Osteocyte (in vitro differentiated cells): Measurements from ENCODE around the gene MX1. TPM values are rescaled to one million over a fixed set of nuclear protein-coding genes. Genes with fewer than 3 reads are reported as not detected.
A peak's percentile ranks its signal among the peaks of the same experiment; 100 is the strongest.
"Not testable (repeated sequence)": the region's sequence is repeated elsewhere in the genome, so short reads cannot be mapped to it uniquely, and the experiment has no call there.

ENCODE experiments used
- DNase-seq: peaks from one replicate; pipeline ENCODE4 v3.0.0; 2021; ENCODE audit warnings: mixed read lengths; ENCODE audit not compliant: unreplicated experiment; ENCODE audit errors: extremely low spot score
- H3K27ac Mint-ChIP-seq: one replicate; pipeline ENCODE4 v1.8.0; 2021; ENCODE audit warnings: mild to moderate bottlenecking, mixed read lengths; ENCODE audit not compliant: unreplicated experiment
- H3K27me3 Mint-ChIP-seq: one replicate; pipeline ENCODE4 v1.8.0; 2021; ENCODE audit warnings: mixed read lengths; ENCODE audit not compliant: unreplicated experiment
- H3K36me3 Mint-ChIP-seq: one replicate; pipeline ENCODE4 v1.8.0; 2021; ENCODE audit warnings: mixed read lengths; ENCODE audit not compliant: unreplicated experiment
- H3K4me1 Mint-ChIP-seq: one replicate; pipeline ENCODE4 v1.8.0; 2021; ENCODE audit warnings: mixed read lengths; ENCODE audit not compliant: unreplicated experiment
- H3K4me3 Mint-ChIP-seq: one replicate; pipeline ENCODE4 v1.8.0; 2021; ENCODE audit warnings: mild to moderate bottlenecking, moderate library complexity, mixed read lengths; ENCODE audit not compliant: unreplicated experiment
- H3K9me3 Mint-ChIP-seq: one replicate; pipeline ENCODE4 v1.8.0; 2021; ENCODE audit warnings: mixed read lengths; ENCODE audit not compliant: unreplicated experiment
- CTCF ChIP-seq: fragments of 200-600 bp; sonication (generic); IDR thresholded peaks from 2 replicates; pipeline ENCODE4 v1.5.0; 2021; ENCODE audit warnings: antibody characterized with exemption, mild to moderate bottlenecking, moderate library complexity
- total RNA-seq: library from RNA; stranded (reverse); gene quantifications from 2 replicates; pipeline ENCODE4 v1.2.1, GENCODE V29; 2021

Gene MX1
- total RNA-seq, 1 donor from 2014 or later, result 4.0 TPM

- Mint-ChIP-seq H3K4me3 (peak overlapping the region; percentile 88), H3K9me3 (peaks cover 11% of the 10 kb centered on the region), H3K4me1 (peaks cover 17% of the 10 kb centered on the region), H3K27ac (peak overlapping the region; percentile 90), H3K27me3 (peaks cover 9% of the 10 kb centered on the region), H3K36me3 (no peaks in the 10 kb centered on the region)
- DNase-seq, result peak; percentile 91
- TF ChIP-seq CTCF, result no peak
These were observed 5.8 kb upstream of the MX1 start for GRCh38 chr21:41419921-41420862.

GRCh38 chr21:41420998-41421397 is 5.0 kb upstream of the MX1 start:
- not testable (repeated sequence) for H3K9me3 Mint-ChIP-seq, H3K36me3 Mint-ChIP-seq, DNase-seq, H3K27me3 Mint-ChIP-seq
- H3K4me3 Mint-ChIP-seq, result peak overlapping the region; percentile 88
- H3K4me1 Mint-ChIP-seq, result peaks cover 17% of the 10 kb centered on the region
- H3K27ac Mint-ChIP-seq, result peak overlapping the region; percentile 90

GRCh38 chr21:41422546-41423304 is 3.3 kb upstream of the MX1 start:
- DNase-seq, result peak; percentile 73
- Mint-ChIP-seq H3K36me3 (no peaks in the 10 kb centered on the region), H3K4me1 (peaks cover 17% of the 10 kb centered on the region), H3K9me3 (no peaks in the 10 kb centered on the region), H3K27ac (no peak overlapping the region), H3K27me3 (no peaks in the 10 kb centered on the region), H3K4me3 (no peak overlapping the region)
- no peak for TF ChIP-seq CTCF

- H3K9me3 Mint-ChIP-seq, H3K4me3 Mint-ChIP-seq, H3K36me3 Mint-ChIP-seq, DNase-seq, H3K27me3 Mint-ChIP-seq, H3K27ac Mint-ChIP-seq: not testable (repeated sequence)
- peaks cover 17% of the 10 kb centered on the region for H3K4me1 Mint-ChIP-seq
These were observed 2.8 kb upstream of the MX1 start for GRCh38 chr21:41423305-41423636.

- H3K9me3 Mint-ChIP-seq, result no peaks in the 10 kb centered on the region
- H3K4me3 Mint-ChIP-seq, result peak overlapping the region; percentile 70
- peak; percentile 69 for DNase-seq
- H3K4me1 Mint-ChIP-seq, result peaks cover 13% of the 10 kb centered on the region
- TF ChIP-seq CTCF, result no peak
- no peaks in the 10 kb centered on the region for H3K36me3 Mint-ChIP-seq
- no peak overlapping the region for H3K27ac Mint-ChIP-seq
- peaks cover 5% of the 10 kb centered on the region for H3K27me3 Mint-ChIP-seq
These were observed 468 bp upstream of the MX1 start for GRCh38 chr21:41425588-41425953.
